ENCODE measurements around the gene ABCC4. TPM values are rescaled to one million over a fixed set of nuclear protein-coding genes. Genes with fewer than 3 reads are reported as not detected.

The ABCC4 gene
- total RNA-seq, 1 experiment from 2014 or later: 12.5 TPM

DNA sequence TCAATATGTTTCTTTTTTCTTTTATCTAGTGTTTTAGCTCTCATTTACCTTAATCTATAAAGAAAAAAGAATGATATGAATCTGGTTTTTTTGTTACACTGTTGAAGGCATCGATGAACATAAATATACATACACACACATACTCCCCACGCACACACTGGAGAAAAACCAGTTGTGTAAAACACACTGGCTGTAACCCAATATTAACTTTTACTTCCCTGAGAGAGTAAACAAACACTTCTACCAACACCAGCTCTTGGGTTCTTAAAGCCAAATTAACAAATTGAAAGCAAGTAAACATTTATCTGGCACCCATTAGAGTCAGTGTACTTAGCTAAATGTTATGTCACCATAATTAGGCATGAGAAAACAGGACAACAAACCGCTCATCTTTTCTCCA lies 145.7 kb downstream of the ABCC4 start:
- peaks cover 2% of the 10 kb centered on the region for H3K9me3 Mint-ChIP-seq (ENCODE audit: low read depth, unreplicated experiment)
- no peaks in the 10 kb centered on the region for H3K27me3 Mint-ChIP-seq (ENCODE audit: unreplicated experiment)
- H3K4me1 Mint-ChIP-seq (ENCODE audit: low read depth, unreplicated experiment): no peaks in the 10 kb centered on the region
- DNase-seq: no peak
- intact Hi-C loops (cut with micrococcal nuclease; ENCODE audit: unreplicated experiment): no loop called here
- no peaks in the 10 kb centered on the region for H3K36me3 Mint-ChIP-seq (ENCODE audit: insufficient read depth, unreplicated experiment)
- TF ChIP-seq CTCF (IDR thresholded peaks at IDR 0.05; ENCODE audit: unreplicated experiment): no peak
- H3K4me3 Mint-ChIP-seq (ENCODE audit: low read depth, unreplicated experiment): no peak overlapping the region
- no TSS peak for BruUV-seq (replicated peaks)
- CTCF ChIA-PET: interaction anchor here (0.5 to 1.2 kb wide), 2 partner anchors 496 to 1970 kb away, joined by 3 read pairs; no protein-coding TSS in a partner anchor
- no peak overlapping the region for H3K27ac Mint-ChIP-seq (ENCODE audit: unreplicated experiment)

DNA sequence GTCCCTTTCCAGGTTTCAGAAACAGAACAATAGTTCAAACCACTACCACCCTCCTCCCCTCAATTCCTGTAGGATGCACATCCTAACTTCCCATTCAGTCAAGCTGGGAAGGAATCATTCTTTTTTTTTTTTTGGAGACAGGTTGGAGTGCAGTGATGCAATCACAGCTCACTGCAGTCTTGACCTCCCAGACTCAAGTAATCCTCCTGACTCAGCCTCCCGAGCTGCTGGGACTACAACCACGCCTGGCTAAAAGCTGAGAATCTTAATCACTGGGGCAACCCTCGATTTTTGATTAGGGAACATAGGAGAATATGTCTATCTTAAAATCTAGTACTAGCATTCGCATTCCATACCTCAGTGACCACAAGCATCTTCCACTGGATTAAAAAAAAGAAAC lies 146.2 kb downstream of the ABCC4 start:
- CTCF ChIA-PET: interaction anchor here (0.5 to 1.2 kb wide), 2 partner anchors 496 to 1971 kb away, joined by 3 read pairs; no protein-coding TSS in a partner anchor
- Mint-ChIP-seq H3K27me3 (ENCODE audit: unreplicated experiment) (no peaks in the 10 kb centered on the region), H3K27ac (ENCODE audit: unreplicated experiment) (no peak overlapping the region), H3K9me3 (ENCODE audit: low read depth, unreplicated experiment) (peaks cover 2% of the 10 kb centered on the region), H3K36me3 (ENCODE audit: insufficient read depth, unreplicated experiment) (no peaks in the 10 kb centered on the region), H3K4me1 (ENCODE audit: low read depth, unreplicated experiment) (no peaks in the 10 kb centered on the region), H3K4me3 (ENCODE audit: low read depth, unreplicated experiment) (no peak overlapping the region)
- intact Hi-C loops (cut with micrococcal nuclease; ENCODE audit: unreplicated experiment): no loop called here
- no TSS peak for BruUV-seq (replicated peaks)
- no peak for TF ChIP-seq CTCF (IDR thresholded peaks at IDR 0.05; ENCODE audit: unreplicated experiment)
- DNase-seq: no peak

DNA sequence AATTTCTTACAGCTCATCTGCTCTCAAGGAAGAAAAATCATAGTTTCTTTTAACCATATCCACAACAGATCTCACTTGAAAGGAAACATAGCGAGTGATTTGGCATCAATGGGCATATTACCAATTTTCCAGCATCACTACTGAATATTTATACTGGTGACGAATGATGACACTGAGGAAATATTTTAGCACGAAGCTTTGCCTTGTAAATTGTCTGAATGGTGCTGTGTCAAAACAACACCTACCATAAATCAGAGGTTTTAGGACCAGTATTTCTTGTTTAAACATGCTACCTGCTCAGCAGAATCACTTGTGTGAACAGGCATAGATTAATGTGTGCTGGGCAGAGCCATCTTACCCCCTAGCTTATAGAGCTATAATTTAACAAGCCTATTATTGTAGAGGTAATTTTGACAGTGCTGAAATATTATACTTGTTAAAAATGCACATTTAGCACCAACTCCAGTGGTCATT lies 146.8 kb downstream of the ABCC4 start:
- BruUV-seq (replicated peaks): no TSS peak
- no peak for DNase-seq
- no peak overlapping the region for H3K27ac Mint-ChIP-seq (ENCODE audit: unreplicated experiment)
- H3K27me3 Mint-ChIP-seq (ENCODE audit: unreplicated experiment): no peaks in the 10 kb centered on the region
- no peaks in the 10 kb centered on the region for H3K36me3 Mint-ChIP-seq (ENCODE audit: insufficient read depth, unreplicated experiment)
- CTCF ChIA-PET: no interaction called here
- no peak for TF ChIP-seq CTCF (IDR thresholded peaks at IDR 0.05; ENCODE audit: unreplicated experiment)
- intact Hi-C loops (cut with micrococcal nuclease; ENCODE audit: unreplicated experiment): no loop called here
- H3K9me3 Mint-ChIP-seq (ENCODE audit: low read depth, unreplicated experiment): peaks cover 2% of the 10 kb centered on the region
- H3K4me1 Mint-ChIP-seq (ENCODE audit: low read depth, unreplicated experiment): no peaks in the 10 kb centered on the region
- H3K4me3 Mint-ChIP-seq (ENCODE audit: low read depth, unreplicated experiment): no peak overlapping the region

GRCh38 chr13:95153647-95154412 lies 147.4 kb downstream of the ABCC4 start:
- intact Hi-C loops (cut with micrococcal nuclease; ENCODE audit: unreplicated experiment): no loop called here
- no peak for DNase-seq
- no peaks in the 10 kb centered on the region for H3K4me1 Mint-ChIP-seq (ENCODE audit: low read depth, unreplicated experiment)
- no peak overlapping the region for H3K27ac Mint-ChIP-seq (ENCODE audit: unreplicated experiment)
- H3K4me3 Mint-ChIP-seq (ENCODE audit: low read depth, unreplicated experiment): no peak overlapping the region
- no peak for TF ChIP-seq CTCF (IDR thresholded peaks at IDR 0.05; ENCODE audit: unreplicated experiment)
- H3K27me3 Mint-ChIP-seq (ENCODE audit: unreplicated experiment): no peaks in the 10 kb centered on the region
- CTCF ChIA-PET: no interaction called here
- H3K9me3 Mint-ChIP-seq (ENCODE audit: low read depth, unreplicated experiment): peaks cover 2% of the 10 kb centered on the region
- H3K36me3 Mint-ChIP-seq (ENCODE audit: insufficient read depth, unreplicated experiment): no peaks in the 10 kb centered on the region
- no TSS peak for BruUV-seq (replicated peaks)
